SK-N-SH treated with all-trans-retinoic acid at 6 μM for 48 hours (cell line): ENCODE measurements around the gene TRPV3.
A peak's percentile ranks its signal among the peaks of the same experiment; 100 is the strongest.

Experiments
- ATAC-seq: fragments of 200-7000 bp; cut with Tn5 transposase; 3 replicates; pipeline ENCODE4 v1.9.1; 2020; ENCODE audit warnings: mild to moderate bottlenecking, moderate library complexity
- ARNTL ChIP-seq: fragments of 450-650 bp; formaldehyde crosslinking; IDR thresholded peaks from 2 replicates; pipeline ENCODE4 v1.5.0; 2020; ENCODE audit warnings: low read depth, mild to moderate bottlenecking, moderate library complexity, borderline replicate concordance
- BACH2 ChIP-seq: fragments of 250-450 bp; sonication (Bioruptor Pico); IDR thresholded peaks from 2 replicates; pipeline ENCODE4 v1.9.0; 2021; ENCODE audit warnings: mild to moderate bottlenecking, borderline replicate concordance
- CSDC2 ChIP-seq: fragments of 250-450 bp; sonication (Bioruptor Pico); IDR thresholded peaks from 2 replicates; pipeline ENCODE4 v1.5.0; 2020; ENCODE audit warnings: mild to moderate bottlenecking, moderate library complexity
- ESRRG ChIP-seq: fragments of 250-450 bp; sonication (Bioruptor Pico); IDR thresholded peaks from 2 replicates; pipeline ENCODE4 v1.6.1; 2021; ENCODE audit warnings: mild to moderate bottlenecking
- GLIS3 ChIP-seq: fragments of 250-450 bp; sonication (Bioruptor Pico); IDR thresholded peaks from 2 replicates; pipeline ENCODE4 v1.5.0; 2020; ENCODE audit warnings: mild to moderate bottlenecking, moderate library complexity
- ISL1 ChIP-seq: fragments of 250-450 bp; sonication (Bioruptor Pico); IDR thresholded peaks from 2 replicates; pipeline ENCODE4 v2.1.2; 2022; ENCODE audit warnings: mild to moderate bottlenecking, moderate library complexity
- OSR1 ChIP-seq: fragments of 250-450 bp; sonication (Bioruptor Pico); IDR thresholded peaks from 2 replicates; pipeline ENCODE4 v1.8.0; 2022; ENCODE audit warnings: moderate library complexity, mild to moderate bottlenecking, inconsistent platforms
- PPARA ChIP-seq: fragments of 250-450 bp; sonication (Bioruptor Pico); IDR thresholded peaks from 2 replicates; pipeline ENCODE4 v1.5.0; 2020; ENCODE audit warnings: mild to moderate bottlenecking, borderline replicate concordance
- RARB ChIP-seq: fragments of 250-450 bp; sonication (Bioruptor Pico); IDR thresholded peaks from 2 replicates; pipeline ENCODE4 v1.8.0; 2021; ENCODE audit warnings: mild to moderate bottlenecking, moderate library complexity
- SNAI2 ChIP-seq: fragments of 250-450 bp; sonication (Bioruptor Pico); IDR thresholded peaks from 2 replicates; pipeline ENCODE4 v1.5.0; 2020; ENCODE audit warnings: mild to moderate bottlenecking, moderate library complexity
- TOX ChIP-seq: fragments of 250-450 bp; sonication (Bioruptor Pico); IDR thresholded peaks from 2 replicates; pipeline ENCODE4 v1.8.0; 2021; ENCODE audit warnings: mild to moderate bottlenecking, moderate library complexity, borderline replicate concordance
- ZC3H10 ChIP-seq: fragments of 250-450 bp; sonication (Bioruptor Pico); IDR thresholded peaks from 2 replicates; pipeline ENCODE4 v1.5.1; 2021; ENCODE audit warnings: mild to moderate bottlenecking, moderate library complexity
- ZFP3 ChIP-seq: fragments of 250-450 bp; sonication (Bioruptor Pico); IDR thresholded peaks from 2 replicates; pipeline ENCODE4 v1.5.0; 2020; ENCODE audit warnings: mild to moderate bottlenecking, moderate library complexity
- ZNF8 ChIP-seq: fragments of 450-650 bp; formaldehyde crosslinking; IDR thresholded peaks from 2 replicates; pipeline ENCODE4 v1.5.0; 2020; ENCODE audit warnings: mild to moderate bottlenecking, moderate library complexity
- TF ChIP-seq, protein P1 (sequence below): fragments of 250-450 bp; sonication (Bioruptor Pico); IDR thresholded peaks from 2 replicates; pipeline ENCODE4 v1.5.0; 2020; ENCODE audit warnings: mild to moderate bottlenecking, moderate library complexity
- TF ChIP-seq, protein P2 (sequence below): fragments of 250-450 bp; sonication (Bioruptor Pico); IDR thresholded peaks from 2 replicates; pipeline ENCODE4 v1.8.0; 2020; ENCODE audit warnings: mild to moderate bottlenecking, moderate library complexity, borderline replicate concordance
- TF ChIP-seq, protein P3 (sequence below): fragments of 250-450 bp; sonication (Bioruptor Pico); IDR thresholded peaks from 2 replicates; pipeline ENCODE4 v1.8.0; 2021; ENCODE audit warnings: low read depth, mild to moderate bottlenecking, moderate library complexity, borderline replicate concordance
- TF ChIP-seq, protein P4 (sequence below): fragments of 250-450 bp; sonication (Bioruptor Pico); IDR thresholded peaks from 2 replicates; pipeline ENCODE4 v1.5.1; 2020; ENCODE audit warnings: low read depth, mild to moderate bottlenecking, moderate library complexity

TRPV3 gene

DNA sequence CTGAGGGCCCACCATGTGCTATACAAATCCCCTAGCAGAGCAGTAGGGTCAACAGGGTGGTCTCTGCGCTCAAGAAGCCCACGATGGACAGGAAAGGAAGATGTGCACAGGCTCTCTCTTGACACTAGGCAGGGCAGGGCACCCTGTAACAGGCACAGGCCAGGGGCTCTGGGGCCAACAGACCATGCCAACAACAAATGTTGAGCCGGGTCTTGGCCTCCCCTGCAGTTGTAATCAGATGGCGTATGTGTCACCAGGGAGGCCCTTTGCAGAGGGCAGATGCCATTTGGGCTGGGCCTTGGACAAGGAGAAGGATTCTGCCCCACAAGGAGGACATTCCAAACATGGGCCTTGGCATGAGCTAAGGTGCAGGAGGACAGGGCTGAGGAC lies 46.3 kb upstream of the TRPV3 start (continued):
- TF ChIP-seq PPARA (CRISPR knock-in tag), result no peak
- TF ChIP-seq, protein P1, sequence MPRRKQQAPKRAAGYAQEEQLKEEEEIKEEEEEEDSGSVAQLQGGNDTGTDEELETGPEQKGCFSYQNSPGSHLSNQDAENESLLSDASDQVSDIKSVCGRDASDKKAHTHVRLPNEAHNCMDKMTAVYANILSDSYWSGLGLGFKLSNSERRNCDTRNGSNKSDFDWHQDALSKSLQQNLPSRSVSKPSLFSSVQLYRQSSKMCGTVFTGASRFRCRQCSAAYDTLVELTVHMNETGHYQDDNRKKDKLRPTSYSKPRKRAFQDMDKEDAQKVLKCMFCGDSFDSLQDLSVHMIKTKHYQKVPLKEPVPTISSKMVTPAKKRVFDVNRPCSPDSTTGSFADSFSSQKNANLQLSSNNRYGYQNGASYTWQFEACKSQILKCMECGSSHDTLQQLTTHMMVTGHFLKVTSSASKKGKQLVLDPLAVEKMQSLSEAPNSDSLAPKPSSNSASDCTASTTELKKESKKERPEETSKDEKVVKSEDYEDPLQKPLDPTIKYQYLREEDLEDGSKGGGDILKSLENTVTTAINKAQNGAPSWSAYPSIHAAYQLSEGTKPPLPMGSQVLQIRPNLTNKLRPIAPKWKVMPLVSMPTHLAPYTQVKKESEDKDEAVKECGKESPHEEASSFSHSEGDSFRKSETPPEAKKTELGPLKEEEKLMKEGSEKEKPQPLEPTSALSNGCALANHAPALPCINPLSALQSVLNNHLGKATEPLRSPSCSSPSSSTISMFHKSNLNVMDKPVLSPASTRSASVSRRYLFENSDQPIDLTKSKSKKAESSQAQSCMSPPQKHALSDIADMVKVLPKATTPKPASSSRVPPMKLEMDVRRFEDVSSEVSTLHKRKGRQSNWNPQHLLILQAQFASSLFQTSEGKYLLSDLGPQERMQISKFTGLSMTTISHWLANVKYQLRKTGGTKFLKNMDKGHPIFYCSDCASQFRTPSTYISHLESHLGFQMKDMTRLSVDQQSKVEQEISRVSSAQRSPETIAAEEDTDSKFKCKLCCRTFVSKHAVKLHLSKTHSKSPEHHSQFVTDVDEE (CRISPR knock-in tag), result no peak

DNA sequence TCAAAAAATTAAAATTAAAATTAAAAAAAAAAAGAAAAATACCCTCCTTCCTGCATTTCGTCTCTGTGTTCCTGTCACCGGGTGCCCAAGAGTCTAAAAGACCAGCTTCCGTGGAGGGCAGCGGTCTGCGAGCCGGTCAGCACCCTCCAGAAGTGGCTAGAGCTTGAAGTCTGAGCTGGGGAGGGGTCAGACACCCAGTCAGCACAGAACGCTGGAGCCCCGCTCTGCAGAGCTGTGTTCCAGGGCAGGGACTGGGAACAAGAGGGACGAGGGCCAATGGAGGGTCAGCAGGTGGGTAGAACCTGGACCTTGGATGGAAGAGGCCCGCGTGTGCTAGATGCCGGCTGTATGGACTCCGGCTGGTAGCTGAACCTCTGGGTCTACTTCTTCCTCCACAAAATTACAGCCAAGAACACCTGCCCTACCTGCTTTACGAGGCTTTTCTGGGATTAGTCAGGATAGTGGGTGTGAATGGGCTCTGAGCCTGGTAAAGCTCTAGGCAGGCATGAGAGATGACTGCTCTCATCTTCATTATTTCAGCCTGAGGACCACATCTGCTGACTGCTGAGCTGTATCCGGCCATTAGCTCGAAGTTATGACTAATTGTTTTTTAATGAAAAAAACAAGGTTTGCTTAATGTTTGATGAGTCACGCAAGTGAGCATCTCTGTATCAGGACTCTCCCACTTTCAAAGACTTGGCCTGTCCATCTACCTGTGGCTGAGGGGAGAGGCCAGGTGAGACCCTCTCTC lies 45.7 kb upstream of the TRPV3 start:
- no peak for TF ChIP-seq ZC3H10 (CRISPR knock-in tag)
- TF ChIP-seq ZFP3 (CRISPR knock-in tag), result no peak
- TF ChIP-seq GLIS3, result no peak
- no peak for TF ChIP-seq ARNTL (CRISPR knock-in tag)
- TF ChIP-seq SNAI2 (CRISPR knock-in tag), result no peak
- no peak for TF ChIP-seq BACH2 (CRISPR knock-in tag)
- TF ChIP-seq, all 23 proteins: peak for 0
- ATAC-seq, result peak; percentile 80

DNA sequence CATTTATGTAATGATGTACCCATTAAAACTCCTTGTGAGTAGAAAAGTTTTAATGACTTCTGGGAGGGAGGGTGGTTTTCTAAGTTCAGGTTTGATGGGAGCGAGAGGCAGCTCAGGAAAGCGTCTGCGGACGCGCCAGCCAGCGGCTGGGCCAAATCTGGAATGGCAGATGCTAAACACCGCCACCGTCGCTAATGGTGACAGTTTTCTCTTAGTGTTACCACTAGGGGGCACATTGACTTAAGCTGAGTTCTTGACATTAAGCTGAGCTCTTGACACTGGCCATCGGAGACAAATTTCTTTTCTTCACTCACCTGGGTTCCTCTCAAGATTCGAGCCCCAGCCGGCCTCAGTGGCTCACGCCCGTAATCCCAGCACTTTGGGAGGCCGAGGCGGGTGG lies 44.9 kb upstream of the TRPV3 start:
- ATAC-seq, result no peak
- TF ChIP-seq CSDC2 (no peak), OSR1 (CRISPR knock-in tag) (no peak), ESRRG (CRISPR knock-in tag) (no peak), PPARA (CRISPR knock-in tag) (no peak)
- TF ChIP-seq, protein P2, sequence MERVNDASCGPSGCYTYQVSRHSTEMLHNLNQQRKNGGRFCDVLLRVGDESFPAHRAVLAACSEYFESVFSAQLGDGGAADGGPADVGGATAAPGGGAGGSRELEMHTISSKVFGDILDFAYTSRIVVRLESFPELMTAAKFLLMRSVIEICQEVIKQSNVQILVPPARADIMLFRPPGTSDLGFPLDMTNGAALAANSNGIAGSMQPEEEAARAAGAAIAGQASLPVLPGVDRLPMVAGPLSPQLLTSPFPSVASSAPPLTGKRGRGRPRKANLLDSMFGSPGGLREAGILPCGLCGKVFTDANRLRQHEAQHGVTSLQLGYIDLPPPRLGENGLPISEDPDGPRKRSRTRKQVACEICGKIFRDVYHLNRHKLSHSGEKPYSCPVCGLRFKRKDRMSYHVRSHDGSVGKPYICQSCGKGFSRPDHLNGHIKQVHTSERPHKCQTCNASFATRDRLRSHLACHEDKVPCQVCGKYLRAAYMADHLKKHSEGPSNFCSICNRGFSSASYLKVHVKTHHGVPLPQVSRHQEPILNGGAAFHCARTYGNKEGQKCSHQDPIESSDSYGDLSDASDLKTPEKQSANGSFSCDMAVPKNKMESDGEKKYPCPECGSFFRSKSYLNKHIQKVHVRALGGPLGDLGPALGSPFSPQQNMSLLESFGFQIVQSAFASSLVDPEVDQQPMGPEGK (CRISPR knock-in tag), result no peak
- TF ChIP-seq, all 23 proteins: peak for 0

DNA sequence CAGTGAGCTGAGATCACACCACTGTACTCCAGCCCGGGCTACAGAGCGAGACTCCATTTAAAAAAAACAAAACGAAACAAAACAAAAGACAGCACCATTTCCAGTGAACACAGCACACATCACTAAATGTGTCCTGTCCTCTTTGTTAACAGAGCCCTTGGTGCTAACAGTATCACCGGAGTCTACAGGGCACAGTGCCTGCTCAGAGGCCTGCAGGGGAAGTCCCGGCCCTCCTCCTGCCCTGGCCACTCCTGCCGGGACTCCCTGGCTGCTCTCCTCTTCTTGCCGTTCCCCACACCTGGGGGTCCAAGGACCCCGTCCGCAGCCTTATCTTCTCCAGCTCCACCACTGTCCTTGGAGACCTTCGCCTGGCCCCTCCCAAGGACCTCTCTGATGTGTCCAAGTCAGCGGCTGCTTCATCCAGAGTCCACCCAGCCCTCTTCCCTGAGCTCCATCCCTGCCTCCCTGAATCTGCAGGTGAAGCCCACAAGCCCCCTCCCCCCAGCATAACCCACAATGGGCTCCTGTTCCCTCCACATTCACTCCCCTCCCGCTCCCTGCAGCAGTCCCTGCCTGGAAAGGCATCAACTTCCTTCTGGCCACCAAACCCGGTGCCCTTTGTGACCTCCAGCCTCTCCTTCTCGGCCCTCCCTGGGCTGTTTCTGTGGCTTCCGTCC lies 43.1 kb upstream of the TRPV3 start:
- TF ChIP-seq ZC3H10 (CRISPR knock-in tag) (no peak), TOX (no peak), OSR1 (CRISPR knock-in tag) (no peak), RARB (no peak), ISL1 (CRISPR knock-in tag) (no peak), ZFP3 (CRISPR knock-in tag) (no peak)
- TF ChIP-seq, protein P3, sequence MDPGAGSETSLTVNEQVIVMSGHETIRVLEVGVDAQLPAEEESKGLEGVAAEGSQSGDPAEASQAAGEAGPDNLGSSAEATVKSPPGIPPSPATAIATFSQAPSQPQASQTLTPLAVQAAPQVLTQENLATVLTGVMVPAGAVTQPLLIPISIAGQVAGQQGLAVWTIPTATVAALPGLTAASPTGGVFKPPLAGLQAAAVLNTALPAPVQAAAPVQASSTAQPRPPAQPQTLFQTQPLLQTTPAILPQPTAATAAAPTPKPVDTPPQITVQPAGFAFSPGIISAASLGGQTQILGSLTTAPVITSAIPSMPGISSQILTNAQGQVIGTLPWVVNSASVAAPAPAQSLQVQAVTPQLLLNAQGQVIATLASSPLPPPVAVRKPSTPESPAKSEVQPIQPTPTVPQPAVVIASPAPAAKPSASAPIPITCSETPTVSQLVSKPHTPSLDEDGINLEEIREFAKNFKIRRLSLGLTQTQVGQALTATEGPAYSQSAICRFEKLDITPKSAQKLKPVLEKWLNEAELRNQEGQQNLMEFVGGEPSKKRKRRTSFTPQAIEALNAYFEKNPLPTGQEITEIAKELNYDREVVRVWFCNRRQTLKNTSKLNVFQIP, result no peak
- TF ChIP-seq, protein P1 (CRISPR knock-in tag), result no peak
- no peak for ATAC-seq

DNA sequence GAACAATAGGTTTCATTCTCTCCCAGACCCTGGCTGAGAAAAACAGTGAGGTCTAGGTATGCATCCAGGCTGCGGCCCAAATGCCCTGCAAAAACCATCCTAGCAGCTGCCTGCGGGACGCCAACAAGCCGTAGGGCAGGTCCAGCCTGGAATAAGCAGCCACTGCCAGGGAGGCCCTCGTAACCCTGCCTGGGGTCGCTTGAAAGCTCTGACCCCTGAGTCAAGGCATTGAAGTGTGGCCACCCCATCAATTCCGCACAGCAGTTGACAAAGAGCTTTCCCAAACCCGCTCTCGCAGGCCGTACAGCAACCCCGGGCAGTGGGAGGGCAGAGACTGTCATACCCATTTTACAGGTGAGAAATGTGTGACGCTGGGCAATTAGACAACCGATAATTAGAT lies 40.5 kb upstream of the TRPV3 start:
- no peak for ATAC-seq
- TF ChIP-seq GLIS3 (no peak), ZNF8 (CRISPR knock-in tag) (no peak), RARB (no peak), ESRRG (CRISPR knock-in tag) (no peak)
- TF ChIP-seq, protein P4, sequence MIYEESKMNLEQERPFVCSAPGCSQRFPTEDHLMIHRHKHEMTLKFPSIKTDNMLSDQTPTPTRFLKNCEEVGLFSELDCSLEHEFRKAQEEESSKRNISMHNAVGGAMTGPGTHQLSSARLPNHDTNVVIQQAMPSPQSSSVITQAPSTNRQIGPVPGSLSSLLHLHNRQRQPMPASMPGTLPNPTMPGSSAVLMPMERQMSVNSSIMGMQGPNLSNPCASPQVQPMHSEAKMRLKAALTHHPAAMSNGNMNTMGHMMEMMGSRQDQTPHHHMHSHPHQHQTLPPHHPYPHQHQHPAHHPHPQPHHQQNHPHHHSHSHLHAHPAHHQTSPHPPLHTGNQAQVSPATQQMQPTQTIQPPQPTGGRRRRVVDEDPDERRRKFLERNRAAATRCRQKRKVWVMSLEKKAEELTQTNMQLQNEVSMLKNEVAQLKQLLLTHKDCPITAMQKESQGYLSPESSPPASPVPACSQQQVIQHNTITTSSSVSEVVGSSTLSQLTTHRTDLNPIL (CRISPR knock-in tag), result no peak
- TF ChIP-seq, protein P3, result no peak
- TF ChIP-seq, protein P2 (CRISPR knock-in tag), result no peak
